Inflammatory macrophage treated with lipopolysaccharide for 1 hour (primary cell): ENCODE measurements around the gene KIAA0513.

ENCODE experiments used
- DNase-seq, 2 donors: peaks; one replicate each; pipeline ENCODE4 v3.0.0-alpha.2; 2020 to 2022

The KIAA0513 gene

GRCh38 chr16:85137323-85138072 lies 109.9 kb downstream of the KIAA0513 start:
- DNase-seq, result peak; percentile 63 to 64

- no peak for DNase-seq
Measured at GRCh38 chr16:85138073-85138824, 110.7 kb downstream of the KIAA0513 start.

GRCh38 chr16:85138825-85139627 lies 111.4 kb downstream of the KIAA0513 start:
- no peak for DNase-seq

GRCh38 chr16:85139881-85140339 lies 112.3 kb downstream of the KIAA0513 start:
- no peak for DNase-seq

- DNase-seq, result no peak
Measured at GRCh38 chr16:85140455-85141012, 112.9 kb downstream of the KIAA0513 start.

- no peak for DNase-seq
Measured at GRCh38 chr16:85141491-85142128, 114.0 kb downstream of the KIAA0513 start.

GRCh38 chr16:85142129-85142513 lies 114.5 kb downstream of the KIAA0513 start:
- DNase-seq, result no peak

GRCh38 chr16:85142771-85143211 lies 115.2 kb downstream of the KIAA0513 start:
- no peak for DNase-seq
